T-cell (primary cell): ENCODE data around the gene TEKTIP1. TPM values are rescaled to one million over a fixed set of nuclear protein-coding genes. Genes with fewer than 3 reads are reported as not detected.

Source experiments
- ATAC-seq, 4 experiments: fragments of 200-7000 bp in 3 of 4; fragments of 150-1000 bp in 1 of 4; cut with Tn5 transposase; replicated peaks in 1 of 4; 1 replicate in 3 of 4; 2 replicates in 1 of 4; pipeline ENCODE4 v1.10.0; 2021; ENCODE audit warnings: moderate library complexity in 3 of 4, mild to moderate bottlenecking in 2 of 4, moderate number of reproducible peaks in 1 of 4
- CTCF ChIA-PET, 2 donors: fragments of 300-600 bp; sonication (Branson Sonifier 250); formaldehyde crosslinking; loops; one replicate each; lab custom pipeline; 2022; ENCODE audit warnings: antibody characterized with exemption in 2 of 2; lab: Charles Lee
- POLR2A ChIA-PET, 2 donors: fragments of 300-600 bp; sonication (Branson Sonifier 250); formaldehyde crosslinking; loops; one replicate each; lab custom pipeline; 2022; ENCODE audit warnings: antibody characterized with exemption in 2 of 2; lab: Charles Lee
- DNase-seq, 35 experiments: peaks; one replicate each; pipeline versions ENCODE4 v3.0.0 to v3.0.0-alpha.2; 2013 to 2023
- H3K27ac ChIP-seq: one replicate; pipeline ENCODE4 v1.5.1; 2013; ENCODE audit warnings: low read length
- H3K27me3 ChIP-seq, 2 experiments: replicated peaks in 1 of 2; 1 replicate in 1 of 2; 2 replicates in 1 of 2; pipeline versions ENCODE4 v1.6.1 to v1.7.0; 2013; ENCODE audit warnings: low read length in 1 of 2, mixed read lengths in 1 of 2; ENCODE audit not compliant: control insufficient read depth in 2 of 2, insufficient read depth in 2 of 2; ENCODE audit errors: extremely low read depth in 1 of 2
- H3K36me3 ChIP-seq, 2 donors: 1 replicate in 1 of 2; 2 replicates in 1 of 2; pipeline versions ENCODE4 v1.6.1 to v1.7.0; 2013; ENCODE audit warnings: low read length in 1 of 2; ENCODE audit not compliant: control insufficient read depth in 2 of 2, insufficient read depth in 1 of 2; ENCODE audit errors: extremely low read depth in 1 of 2
- H3K4me1 ChIP-seq, 2 experiments: 1 replicate in 1 of 2; 2 replicates in 1 of 2; pipeline versions ENCODE4 v1.6.1 to v1.7.0; 2013; ENCODE audit warnings: low read length in 2 of 2, mixed read lengths in 1 of 2; ENCODE audit not compliant: insufficient read depth in 2 of 2, control insufficient read depth in 1 of 2; ENCODE audit errors: extremely low read depth in 1 of 2
- H3K4me3 ChIP-seq, 2 donors: 1 replicate in 1 of 2; 2 replicates in 1 of 2; pipeline versions ENCODE4 v1.5.1 to v1.7.0; 2013; ENCODE audit warnings: mild to moderate bottlenecking in 2 of 2, low read length in 1 of 2, moderate library complexity in 1 of 2; ENCODE audit not compliant: control insufficient read depth in 1 of 2; ENCODE audit errors: extremely low read depth in 1 of 2
- H3K9me3 ChIP-seq: 2 replicates; pipeline ENCODE4 v1.7.0; 2013
- H3K27ac Mint-ChIP-seq, 2 donors: one replicate each; pipeline ENCODE4 v1.8.0; 2020 to 2021; ENCODE audit warnings: mild to moderate bottlenecking in 2 of 2, mixed read lengths in 2 of 2
- H3K27me3 Mint-ChIP-seq, 2 donors: one replicate each; pipeline ENCODE4 v1.8.0; 2021 to 2022; ENCODE audit warnings: mixed read lengths in 2 of 2
- H3K36me3 Mint-ChIP-seq: one replicate; pipeline ENCODE4 v1.8.0; 2021; ENCODE audit warnings: mixed read lengths
- H3K4me1 Mint-ChIP-seq, 3 donors: one replicate each; pipeline ENCODE4 v1.8.0; 2020 to 2022; ENCODE audit warnings: mixed read lengths in 3 of 3, mild to moderate bottlenecking in 1 of 3
- H3K4me3 Mint-ChIP-seq, 3 donors: one replicate each; pipeline ENCODE4 v1.8.0; 2020 to 2022; ENCODE audit warnings: mild to moderate bottlenecking in 3 of 3, mixed read lengths in 3 of 3, moderate library complexity in 3 of 3
- H3K9me3 Mint-ChIP-seq, 3 donors: one replicate each; pipeline ENCODE4 v1.8.0; 2020 to 2022; ENCODE audit warnings: mixed read lengths in 3 of 3
- WGBS: methylation state at CpG from one replicate; pipeline ENCODE4 v1.1.5; 2013; ENCODE audit warnings: missing lambda C conversion rate; ENCODE audit not compliant: insufficient coverage; 5-methylcytosine and 5-hydroxymethylcytosine counted together
- total RNA-seq, 35 experiments: library from RNA in 6 of 35; stranded (reverse) in 6 of 35; fragments of 120-200 nt in 1 of 35; gene quantifications; one replicate each; pipeline versions ENCODE4 v1.2.1 to v1.2.4 and lab custom pipeline; 2013 to 2026

Gene TEKTIP1
- total RNA-seq, 5 donors from 2014 or later (not counting 1 experiment from before 2014, with no cell fraction given): 7.7 to 12.4 (median 10.3) TPM

DNA sequence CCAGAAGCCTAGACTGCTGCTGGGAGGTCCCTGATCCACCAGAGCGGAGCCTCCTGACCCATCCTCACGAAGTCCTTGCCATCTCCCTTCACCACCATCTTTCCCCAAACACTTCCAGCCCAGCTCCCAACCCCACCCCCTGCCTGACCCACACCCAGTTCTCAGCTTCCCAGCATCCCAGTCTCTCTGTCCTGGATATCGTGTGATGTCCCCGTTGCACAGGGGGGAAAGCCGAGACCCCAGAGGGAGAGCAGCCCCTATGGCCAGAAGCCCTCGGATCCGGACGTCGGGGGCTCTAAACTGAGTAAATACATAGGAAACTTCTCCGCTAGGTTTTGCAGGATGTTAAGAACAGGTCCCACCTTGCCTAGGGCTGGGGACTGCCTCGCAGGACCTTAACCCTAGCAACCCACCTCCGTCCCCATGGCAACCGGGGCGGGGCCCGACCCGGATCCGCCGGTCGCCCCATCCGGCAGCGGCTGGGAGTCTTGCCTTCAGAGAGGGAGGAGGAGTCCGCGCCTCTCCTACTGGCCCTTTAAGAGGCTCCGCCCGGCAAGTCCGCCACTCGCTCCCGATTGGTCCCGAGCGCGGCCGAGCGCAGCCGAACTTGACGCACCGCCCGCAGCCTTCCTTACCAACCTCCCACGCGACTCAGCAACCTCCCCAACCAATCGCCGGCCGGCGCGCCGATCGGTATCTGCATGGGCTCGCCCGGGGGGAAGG lies 33.3 kb downstream of the TEKTIP1 start:
- peaks cover 14 to 21% (median 18%) of the 10 kb centered on the region in 3 donors for H3K4me1 Mint-ChIP-seq
- Histone ChIP-seq H3K9me3 (no peaks in the 10 kb centered on the region), H3K4me1 (peaks cover 8 to 22% of the 10 kb centered on the region in 2 experiments), H3K4me3 (peak overlapping the region; percentile 51), H3K36me3 (peaks cover 3 to 7% of the 10 kb centered on the region in 2 donors), H3K27me3 (no peaks in the 10 kb centered on the region), H3K27ac (peak overlapping the region; percentile 66)
- peak overlapping the region; percentile 11 to 25 for H3K27ac Mint-ChIP-seq
- CTCF ChIA-PET: no interaction called here
- H3K4me3 Mint-ChIP-seq: peak overlapping the region; percentile 62 to 79 (median 77)
- H3K36me3 Mint-ChIP-seq: peaks cover 11% of the 10 kb centered on the region
- POLR2A ChIA-PET: no interaction called here
- no peaks in the 10 kb centered on the region for H3K27me3 Mint-ChIP-seq
- ATAC-seq (peak; percentile 93 to 97 (median 96)), DNase-seq (peak; percentile 97 to 100 (median 99))
- 4% methylated on average over 39 of the region's 48 CpGs for WGBS
- no peaks in the 10 kb centered on the region for H3K9me3 Mint-ChIP-seq

DNA sequence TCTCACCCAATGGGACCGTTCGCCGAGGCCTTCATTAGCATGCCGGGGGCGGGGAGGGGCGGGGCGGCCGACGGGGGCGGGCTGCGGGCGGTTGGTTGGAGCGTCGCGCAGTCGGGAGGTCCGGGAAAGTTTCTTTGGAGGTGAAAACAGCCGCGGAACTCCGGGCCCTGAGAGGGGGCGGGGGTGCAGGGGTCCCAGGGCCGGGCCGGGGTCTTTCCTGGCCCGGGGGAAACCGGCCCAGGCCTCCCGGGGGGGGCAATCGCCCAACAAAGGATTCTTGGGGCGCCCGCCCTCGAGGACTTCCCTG lies 33.8 kb downstream of the TEKTIP1 start, which contains the start of gene HMG20B:
TSS of gene HMG20B (plus strand) at position 90 of the 307 bp plus-strand sequence. CDS start 366 bp downstream, outside the sequence.
- Mint-ChIP-seq H3K4me1 (peaks cover 14 to 21% (median 18%) of the 10 kb centered on the region in 3 donors), H3K27me3 (no peaks in the 10 kb centered on the region), H3K27ac (peak within 1 kb of the TSS; percentile 11 to 25), H3K36me3 (peaks cover 11% of the 10 kb centered on the region), H3K4me3 (peak within 1 kb of the TSS; percentile 68 to 79 (median 77)), H3K9me3 (no peaks in the 10 kb centered on the region)
- DNase-seq (no peak), ATAC-seq (peak in 1 of 4 experiments; percentile 7)
- Histone ChIP-seq H3K36me3 (peaks cover 3 to 7% of the 10 kb centered on the region in 2 donors), H3K4me1 (peaks cover 8 to 22% of the 10 kb centered on the region in 2 experiments), H3K9me3 (no peaks in the 10 kb centered on the region), H3K27ac (peak within 1 kb of the TSS; percentile 66), H3K4me3 (peak within 1 kb of the TSS; percentile 74 to 77), H3K27me3 (no peaks in the 10 kb centered on the region)
- POLR2A ChIA-PET: no interaction called here
- WGBS: 0% methylated on average over 22 of the region's 30 CpGs
- CTCF ChIA-PET: interaction anchor here in 1 of 2 donors (0.8 kb wide), 1 partner anchor 902 kb away, joined by 5 read pairs; no protein-coding TSS in a partner anchor

DNA sequence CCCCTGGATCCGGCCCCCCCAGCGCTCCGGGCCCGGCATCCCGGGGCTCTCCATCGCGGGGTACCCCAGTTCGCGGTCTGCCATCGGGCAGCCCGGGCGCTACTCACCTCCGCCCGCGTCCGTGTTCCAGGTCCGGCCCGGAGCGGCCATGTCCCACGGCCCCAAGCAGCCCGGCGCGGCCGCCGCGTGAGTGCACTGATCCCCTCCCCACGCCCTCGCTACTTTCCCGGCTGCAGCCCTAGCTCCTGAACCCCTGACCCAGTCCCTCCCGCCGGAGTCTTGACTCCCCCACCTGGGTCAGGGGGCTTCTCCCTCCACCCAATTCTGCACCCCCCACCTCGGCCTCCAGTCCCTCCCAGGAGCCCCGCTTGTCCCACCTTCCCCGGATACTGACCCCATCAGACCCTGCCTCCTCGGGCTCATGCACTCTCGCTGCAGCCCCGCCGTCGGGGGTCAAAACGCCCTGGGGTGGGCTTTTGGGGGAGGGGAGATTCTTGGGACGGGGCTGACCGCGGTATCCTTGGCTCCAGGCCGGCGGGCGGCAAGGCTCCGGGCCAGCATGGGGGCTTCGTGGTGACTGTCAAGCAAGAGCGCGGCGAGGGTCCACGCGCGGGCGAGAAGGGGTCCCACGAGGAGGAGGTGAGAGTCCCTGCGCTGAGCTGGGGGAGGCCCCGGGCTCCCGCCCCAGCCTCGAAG lies 34.3 kb downstream of the TEKTIP1 start:
- peak in 3 of 4 experiments; percentile 3 to 6 (median 5) for ATAC-seq
- peak overlapping the region; percentile 74 to 77 for H3K4me3 ChIP-seq
- DNase-seq: peak in 1 of 35 experiments; percentile 30

DNA sequence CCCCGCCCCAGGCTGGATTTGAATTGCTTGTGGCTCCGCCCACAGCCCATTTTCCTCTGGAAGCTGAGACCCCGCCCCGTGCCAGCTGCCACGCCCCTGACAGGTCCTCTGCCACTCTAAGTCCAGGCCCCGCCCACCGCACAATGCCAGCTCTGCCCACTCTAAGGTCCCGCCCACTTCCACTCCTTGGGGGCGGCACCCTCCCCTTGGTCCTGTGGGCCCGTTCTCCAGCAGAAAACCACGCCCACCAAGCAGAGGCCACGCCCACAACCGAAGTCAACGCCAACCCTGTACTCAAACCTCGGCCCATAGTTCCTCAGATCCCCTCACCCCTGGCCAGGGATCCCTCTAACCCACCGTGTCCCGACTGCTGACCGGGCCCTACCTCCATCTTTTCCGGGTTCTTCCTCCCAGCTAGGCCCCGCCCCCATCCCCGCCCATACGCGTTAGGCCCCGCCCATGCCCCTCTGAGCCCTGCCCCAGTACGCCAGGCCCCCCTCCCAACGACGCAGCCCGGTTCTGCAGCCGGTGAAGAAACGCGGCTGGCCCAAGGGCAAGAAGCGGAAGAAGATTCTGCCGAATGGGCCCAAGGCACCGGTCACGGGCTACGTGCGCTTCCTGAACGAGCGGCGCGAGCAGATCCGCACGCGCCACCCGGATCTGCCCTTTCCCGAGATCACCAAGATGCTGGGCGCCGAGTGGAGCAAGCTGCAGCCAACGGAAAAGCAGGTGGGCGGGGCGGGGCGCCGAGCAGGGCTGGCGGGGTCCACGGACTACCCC lies 35.1 kb downstream of the TEKTIP1 start:
- no peak overlapping the region for H3K27ac ChIP-seq
- H3K4me1 Mint-ChIP-seq: peaks cover 14 to 21% (median 18%) of the 10 kb centered on the region in 3 donors
- peaks cover 11% of the 10 kb centered on the region for H3K36me3 Mint-ChIP-seq
- peak; percentile 41 to 86 (median 75) for DNase-seq
- H3K4me1 ChIP-seq: peaks cover 8 to 22% of the 10 kb centered on the region in 2 experiments
- POLR2A ChIA-PET: no interaction called here
- peak in 1 of 4 experiments; percentile 7 for ATAC-seq
- WGBS: 67% methylated on average over 46 of the region's 55 CpGs
- H3K27me3 ChIP-seq: no peaks in the 10 kb centered on the region
- H3K27ac Mint-ChIP-seq: no peak overlapping the region
- peak overlapping the region; percentile 74 to 77 for H3K4me3 ChIP-seq
- H3K27me3 Mint-ChIP-seq: no peaks in the 10 kb centered on the region
- H3K36me3 ChIP-seq: peaks cover 7 to 8% of the 10 kb centered on the region in 2 donors
- H3K4me3 Mint-ChIP-seq: peak overlapping the region; percentile 68 to 77 (median 71)
- no peaks in the 10 kb centered on the region for H3K9me3 Mint-ChIP-seq
- CTCF ChIA-PET: no interaction called here
- H3K9me3 ChIP-seq: no peaks in the 10 kb centered on the region

More for the DNA sequence above, 34.3 kb downstream of the TEKTIP1 start:
- no peaks in the 10 kb centered on the region for H3K27me3 ChIP-seq
- Mint-ChIP-seq H3K27ac (no peak overlapping the region), H3K27me3 (no peaks in the 10 kb centered on the region), H3K36me3 (peaks cover 11% of the 10 kb centered on the region), H3K9me3 (no peaks in the 10 kb centered on the region), H3K4me3 (peak overlapping the region; percentile 68 to 77 (median 71)), H3K4me1 (peaks cover 14 to 21% (median 18%) of the 10 kb centered on the region in 3 donors)
- 1% methylated on average over 56 of the region's 60 CpGs for WGBS
- no peaks in the 10 kb centered on the region for H3K9me3 ChIP-seq
- peaks cover 8 to 22% of the 10 kb centered on the region in 2 experiments for H3K4me1 ChIP-seq
- peak overlapping the region; percentile 29 for H3K27ac ChIP-seq
- POLR2A ChIA-PET: no interaction called here
- CTCF ChIA-PET: interaction anchor here in 1 of 2 donors (0.8 kb wide), 1 partner anchor 901 kb away, joined by 5 read pairs; no protein-coding TSS in a partner anchor
- peaks cover 7% of the 10 kb centered on the region in 2 donors for H3K36me3 ChIP-seq

DNA sequence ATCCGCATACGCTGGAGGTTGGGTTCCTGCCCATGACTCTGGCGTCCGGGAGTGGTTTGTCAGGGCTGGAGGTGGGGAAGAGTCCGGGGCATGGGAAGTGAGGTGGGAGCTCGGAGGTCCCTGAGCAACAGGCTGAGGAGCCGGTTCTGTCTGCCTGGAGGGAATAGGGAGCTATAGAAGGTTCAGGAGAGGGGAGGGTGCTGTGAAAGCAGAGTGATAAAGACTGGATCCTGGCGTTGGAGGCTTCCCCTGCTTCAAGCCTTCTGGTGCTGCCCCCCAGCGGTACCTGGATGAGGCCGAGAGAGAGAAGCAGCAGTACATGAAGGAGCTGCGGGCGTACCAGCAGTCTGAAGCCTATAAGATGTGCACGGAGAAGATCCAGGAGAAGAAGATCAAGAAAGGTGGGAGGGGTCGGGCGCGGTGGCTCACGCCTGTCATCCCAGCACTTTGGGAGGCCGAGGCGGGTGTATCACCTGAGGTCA lies 36.3 kb downstream of the TEKTIP1 start:
- Histone ChIP-seq H3K36me3 (peaks cover 7 to 8% of the 10 kb centered on the region in 2 donors), H3K4me3 (no peak overlapping the region), H3K27me3 (no peaks in the 10 kb centered on the region), H3K4me1 (peaks cover 8 to 22% of the 10 kb centered on the region in 2 experiments), H3K27ac (no peak overlapping the region), H3K9me3 (no peaks in the 10 kb centered on the region)
- CTCF ChIA-PET: interaction anchor here (0.5 to 0.8 kb wide), 2 partner anchors 23 to 122 kb away, joined by 4 read pairs; no protein-coding TSS in a partner anchor
- Mint-ChIP-seq H3K27me3 (no peaks in the 10 kb centered on the region), H3K36me3 (peaks cover 11% of the 10 kb centered on the region), H3K9me3 (no peaks in the 10 kb centered on the region), H3K4me1 (peaks cover 14 to 21% (median 18%) of the 10 kb centered on the region in 3 donors), H3K27ac (peak overlapping the region; percentile 31 to 39), H3K4me3 (peak overlapping the region in 2 of 3 donors; percentile 47 to 49)
- DNase-seq (peak in 7 of 35 experiments; percentile 26 to 44 (median 32)), ATAC-seq (no peak)
- 95% methylated on average over 13 of the region's 19 CpGs for WGBS
- POLR2A ChIA-PET: interaction anchor here in 1 of 2 donors (0.6 kb wide), 1 partner anchor 7 kb away, joined by 6 read pairs; no protein-coding TSS in a partner anchor
